Measurements from ENCODE around the gene IPMK. TPM values are rescaled to one million over a fixed set of nuclear protein-coding genes. Genes with fewer than 3 reads are reported as not detected.
"Not testable (repeated sequence)": the region's sequence is repeated elsewhere in the genome, so short reads cannot be mapped to it uniquely, and the experiment has no call there.

The IPMK gene
- total RNA-seq, 2 donors from 2014 or later: 1.5 to 7.5 TPM

DNA sequence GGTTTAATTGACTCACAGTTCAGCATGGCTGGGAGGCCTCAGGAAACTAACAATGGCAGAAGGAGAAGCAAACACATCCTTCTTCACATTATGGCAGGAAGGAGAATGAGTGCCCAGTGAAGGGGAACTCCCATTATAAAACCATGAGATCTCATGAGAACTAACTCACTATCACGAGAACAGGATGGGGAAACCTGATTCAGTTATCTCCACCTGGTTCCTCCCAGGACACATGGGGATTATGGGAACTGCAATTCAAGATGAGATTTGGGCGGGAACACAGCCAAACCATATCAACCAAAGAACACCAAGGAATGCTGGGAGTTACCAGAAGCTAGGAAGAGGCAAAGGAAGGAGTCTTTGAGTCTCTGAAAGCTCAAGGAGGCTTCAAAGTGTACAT lies 94.3 kb downstream of the IPMK start:
- DNase-seq (ENCODE audit: low spot score) (no peak), ATAC-seq (ENCODE audit: insufficient number of reproducible peaks, low FRiP score, low read depth) (no peak)
- no peaks in the 10 kb centered on the region for H3K27me3 ChIP-seq (replicated peaks; ENCODE audit: insufficient read depth)
- H3K4me1 ChIP-seq (ENCODE audit: control insufficient read depth in 1 of 2, low read depth in 2 of 2): no peaks in the 10 kb centered on the region
- no peaks in the 10 kb centered on the region for H3K9me3 ChIP-seq
- no peak overlapping the region for H3K27ac ChIP-seq
- H3K4me3 ChIP-seq: no peak overlapping the region
- TF ChIP-seq, protein P1, sequence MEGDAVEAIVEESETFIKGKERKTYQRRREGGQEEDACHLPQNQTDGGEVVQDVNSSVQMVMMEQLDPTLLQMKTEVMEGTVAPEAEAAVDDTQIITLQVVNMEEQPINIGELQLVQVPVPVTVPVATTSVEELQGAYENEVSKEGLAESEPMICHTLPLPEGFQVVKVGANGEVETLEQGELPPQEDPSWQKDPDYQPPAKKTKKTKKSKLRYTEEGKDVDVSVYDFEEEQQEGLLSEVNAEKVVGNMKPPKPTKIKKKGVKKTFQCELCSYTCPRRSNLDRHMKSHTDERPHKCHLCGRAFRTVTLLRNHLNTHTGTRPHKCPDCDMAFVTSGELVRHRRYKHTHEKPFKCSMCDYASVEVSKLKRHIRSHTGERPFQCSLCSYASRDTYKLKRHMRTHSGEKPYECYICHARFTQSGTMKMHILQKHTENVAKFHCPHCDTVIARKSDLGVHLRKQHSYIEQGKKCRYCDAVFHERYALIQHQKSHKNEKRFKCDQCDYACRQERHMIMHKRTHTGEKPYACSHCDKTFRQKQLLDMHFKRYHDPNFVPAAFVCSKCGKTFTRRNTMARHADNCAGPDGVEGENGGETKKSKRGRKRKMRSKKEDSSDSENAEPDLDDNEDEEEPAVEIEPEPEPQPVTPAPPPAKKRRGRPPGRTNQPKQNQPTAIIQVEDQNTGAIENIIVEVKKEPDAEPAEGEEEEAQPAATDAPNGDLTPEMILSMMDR (IDR thresholded peaks at IDR 0.05): no peak
- H3K36me3 ChIP-seq: no peaks in the 10 kb centered on the region

DNA sequence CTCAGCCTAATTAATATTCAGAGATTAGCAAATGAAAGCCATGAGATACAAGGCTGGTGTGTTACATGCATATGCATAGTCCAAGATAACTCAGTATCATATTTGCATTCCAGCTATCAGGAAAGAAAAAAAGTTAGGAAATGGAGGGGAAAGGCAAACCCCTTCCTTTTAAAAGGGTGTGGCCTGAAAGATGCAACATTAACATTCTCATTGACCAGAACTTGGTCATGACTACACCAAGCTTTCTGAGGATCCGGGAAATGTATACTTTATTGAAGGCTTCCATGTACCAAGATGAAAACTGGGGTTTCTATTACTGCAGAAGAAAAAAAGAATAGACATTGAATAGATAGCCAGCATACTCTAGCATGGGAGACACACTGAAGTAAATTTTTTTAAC lies 96.5 kb downstream of the IPMK start:
- Histone ChIP-seq H3K27me3 (replicated peaks; ENCODE audit: insufficient read depth) (no peaks in the 10 kb centered on the region), H3K4me1 (ENCODE audit: control insufficient read depth in 1 of 2, low read depth in 2 of 2) (no peaks in the 10 kb centered on the region), H3K4me3 (no peak overlapping the region), H3K27ac (no peak overlapping the region), H3K36me3 (no peaks in the 10 kb centered on the region), H3K9me3 (no peaks in the 10 kb centered on the region)
- no peak for ATAC-seq (ENCODE audit: insufficient number of reproducible peaks, low FRiP score, low read depth)
- TF ChIP-seq, protein P1 (IDR thresholded peaks at IDR 0.05): no peak
- DNase-seq (ENCODE audit: low spot score): no peak

DNA sequence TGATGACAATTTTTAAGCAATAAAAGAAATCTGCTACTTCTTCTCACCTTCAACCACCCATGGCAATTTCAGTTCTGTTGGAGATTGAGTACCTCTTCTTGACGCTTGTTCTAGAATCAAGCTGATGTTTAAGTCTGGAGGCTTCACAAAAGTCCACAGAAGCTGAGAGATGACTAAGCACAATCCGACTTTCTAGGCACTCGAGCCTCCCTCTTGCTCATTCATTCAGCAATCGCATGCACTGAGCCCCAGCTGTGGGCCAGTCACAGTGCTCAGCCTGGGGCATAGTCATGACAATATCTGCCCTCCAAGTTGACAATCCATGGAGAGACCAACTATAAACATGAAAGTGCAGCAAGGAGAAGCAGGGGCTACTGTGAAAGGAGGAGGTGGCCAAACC lies 103.2 kb downstream of the IPMK start:
- H3K27me3 ChIP-seq (replicated peaks; ENCODE audit: insufficient read depth): no peaks in the 10 kb centered on the region
- ATAC-seq (ENCODE audit: insufficient number of reproducible peaks, low FRiP score, low read depth): no peak
- H3K4me3 ChIP-seq: no peak overlapping the region
- H3K27ac ChIP-seq: no peak overlapping the region
- H3K9me3 ChIP-seq: no peaks in the 10 kb centered on the region
- H3K36me3 ChIP-seq: no peaks in the 10 kb centered on the region
- TF ChIP-seq, protein P1 (IDR thresholded peaks at IDR 0.05): no peak
- DNase-seq (ENCODE audit: low spot score): no peak
- no peaks in the 10 kb centered on the region for H3K4me1 ChIP-seq (ENCODE audit: control insufficient read depth in 1 of 2, low read depth in 2 of 2)

DNA sequence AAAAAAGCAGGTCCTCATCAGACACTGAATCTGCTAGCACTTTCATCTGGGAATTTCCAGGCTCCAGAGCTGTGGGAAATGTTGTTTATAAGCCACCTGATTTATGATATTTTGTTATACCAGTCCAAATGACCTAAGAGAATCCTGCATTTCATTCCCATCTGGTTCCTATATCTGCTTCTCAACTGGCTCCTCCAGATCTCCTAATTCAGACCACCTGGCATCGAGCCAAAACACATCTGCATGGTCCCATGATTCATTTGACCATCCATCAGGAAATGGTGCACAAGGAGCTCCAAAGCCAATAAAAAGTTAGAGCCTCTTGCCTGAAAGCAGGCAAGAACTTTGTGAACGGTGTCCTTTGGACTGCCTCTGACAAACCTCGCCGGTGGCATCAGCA lies 108.9 kb downstream of the IPMK start:
- H3K27ac ChIP-seq: no peak overlapping the region
- ATAC-seq (ENCODE audit: insufficient number of reproducible peaks, low FRiP score, low read depth) (no peak), DNase-seq (ENCODE audit: low spot score) (no peak)
- H3K4me1 ChIP-seq (ENCODE audit: control insufficient read depth in 1 of 2, low read depth in 2 of 2): no peaks in the 10 kb centered on the region
- H3K4me3 ChIP-seq: no peak overlapping the region
- H3K27me3 ChIP-seq (replicated peaks; ENCODE audit: insufficient read depth): no peaks in the 10 kb centered on the region
- H3K9me3 ChIP-seq: no peaks in the 10 kb centered on the region
- no peaks in the 10 kb centered on the region for H3K36me3 ChIP-seq
- TF ChIP-seq, protein P1 (IDR thresholded peaks at IDR 0.05): no peak

DNA sequence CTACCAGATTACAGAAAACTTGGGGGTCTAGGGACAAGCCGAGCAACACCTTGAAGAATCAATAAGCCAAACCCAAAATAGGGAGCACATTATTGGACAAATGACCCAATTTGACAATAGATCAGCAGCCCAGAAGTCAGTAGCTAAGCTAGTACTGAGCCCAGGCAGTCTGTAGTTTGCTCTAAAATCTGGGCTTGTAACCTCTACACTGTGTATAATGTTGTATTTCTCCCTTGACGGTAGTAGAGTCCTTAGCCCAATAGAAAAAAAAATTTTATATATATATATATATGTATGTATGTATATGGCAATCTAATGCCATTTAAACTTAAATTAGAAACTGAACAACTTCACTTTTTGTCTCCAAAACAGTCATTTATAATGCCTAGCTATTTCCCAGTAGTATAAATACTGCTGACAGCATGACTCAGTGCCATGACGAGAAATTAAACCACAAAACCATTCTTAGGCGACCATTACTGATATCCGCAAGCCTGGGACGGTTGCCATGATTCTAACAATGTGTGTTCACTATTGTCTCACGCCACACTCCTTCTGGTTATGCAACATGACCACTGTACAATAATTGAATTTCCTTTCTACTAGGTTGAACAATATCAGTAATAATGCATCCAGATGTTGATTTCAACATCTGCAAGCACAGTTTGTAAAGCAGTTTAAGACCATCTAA lies 110.5 kb downstream of the IPMK start:
- H3K27me3 ChIP-seq (replicated peaks; ENCODE audit: insufficient read depth): no peaks in the 10 kb centered on the region
- DNase-seq (ENCODE audit: low spot score) (no peak), ATAC-seq (ENCODE audit: insufficient number of reproducible peaks, low FRiP score, low read depth) (no peak)
- H3K4me1 ChIP-seq (ENCODE audit: control insufficient read depth in 1 of 2, low read depth in 2 of 2): no peaks in the 10 kb centered on the region
- TF ChIP-seq, protein P1 (IDR thresholded peaks at IDR 0.05): no peak
- no peak overlapping the region for H3K4me3 ChIP-seq
- no peaks in the 10 kb centered on the region for H3K36me3 ChIP-seq
- no peaks in the 10 kb centered on the region for H3K9me3 ChIP-seq
- H3K27ac ChIP-seq: no peak overlapping the region

DNA sequence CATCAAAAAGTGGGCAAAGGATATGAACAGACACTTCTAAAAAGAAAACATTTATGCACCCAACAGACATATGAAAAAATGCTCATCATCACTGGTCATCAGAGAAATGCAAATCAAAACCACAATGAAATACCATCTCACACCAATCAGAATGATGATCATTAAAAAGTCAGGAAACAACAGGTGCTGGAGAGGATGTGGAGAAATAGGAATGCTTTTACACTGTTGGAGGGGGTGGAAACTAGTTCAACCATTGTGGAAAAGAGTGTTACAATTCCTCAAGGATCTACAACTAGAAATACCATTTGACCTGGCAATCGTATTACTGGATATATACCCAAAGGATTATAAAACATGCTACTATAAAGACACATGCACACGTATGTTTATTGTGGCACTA lies 111.8 kb downstream of the IPMK start:
- not testable (repeated sequence) for H3K27me3 ChIP-seq (replicated peaks; ENCODE audit: insufficient read depth); H3K9me3 ChIP-seq; ATAC-seq (ENCODE audit: insufficient number of reproducible peaks, low FRiP score, low read depth); H3K4me1 ChIP-seq (ENCODE audit: control insufficient read depth in 1 of 2, low read depth in 2 of 2); H3K27ac ChIP-seq; H3K4me3 ChIP-seq; DNase-seq (ENCODE audit: low spot score); H3K36me3 ChIP-seq

Data from thoracic aorta (tissue), 2 donors.